T-cell (primary cell): ENCODE results near the gene B3GNT7. TPM values are rescaled to one million over a fixed set of nuclear protein-coding genes. Genes with fewer than 3 reads are reported as not detected.
A peak's percentile ranks its signal among the peaks of the same experiment; 100 is the strongest.

Source experiments
- ATAC-seq, 4 experiments: fragments of 200-7000 bp in 3 of 4; fragments of 150-1000 bp in 1 of 4; cut with Tn5 transposase; replicated peaks in 1 of 4; 1 replicate in 3 of 4; 2 replicates in 1 of 4; pipeline ENCODE4 v1.10.0; 2021; ENCODE audit warnings: moderate library complexity in 3 of 4, mild to moderate bottlenecking in 2 of 4, moderate number of reproducible peaks in 1 of 4
- CTCF ChIA-PET, 2 donors: fragments of 300-600 bp; sonication (Branson Sonifier 250); formaldehyde crosslinking; loops; one replicate each; lab custom pipeline; 2022; ENCODE audit warnings: antibody characterized with exemption in 2 of 2; lab: Charles Lee
- POLR2A ChIA-PET, 2 donors: fragments of 300-600 bp; sonication (Branson Sonifier 250); formaldehyde crosslinking; loops; one replicate each; lab custom pipeline; 2022; ENCODE audit warnings: antibody characterized with exemption in 2 of 2; lab: Charles Lee
- DNase-seq, 35 experiments: peaks; one replicate each; pipeline versions ENCODE4 v3.0.0 to v3.0.0-alpha.2; 2013 to 2023
- H3K27ac ChIP-seq: one replicate; pipeline ENCODE4 v1.5.1; 2013; ENCODE audit warnings: low read length
- H3K27me3 ChIP-seq, 2 experiments: replicated peaks in 1 of 2; 1 replicate in 1 of 2; 2 replicates in 1 of 2; pipeline versions ENCODE4 v1.6.1 to v1.7.0; 2013; ENCODE audit warnings: low read length in 1 of 2, mixed read lengths in 1 of 2; ENCODE audit not compliant: control insufficient read depth in 2 of 2, insufficient read depth in 2 of 2; ENCODE audit errors: extremely low read depth in 1 of 2
- H3K36me3 ChIP-seq, 2 donors: 1 replicate in 1 of 2; 2 replicates in 1 of 2; pipeline versions ENCODE4 v1.6.1 to v1.7.0; 2013; ENCODE audit warnings: low read length in 1 of 2; ENCODE audit not compliant: control insufficient read depth in 2 of 2, insufficient read depth in 1 of 2; ENCODE audit errors: extremely low read depth in 1 of 2
- H3K4me1 ChIP-seq, 2 experiments: 1 replicate in 1 of 2; 2 replicates in 1 of 2; pipeline versions ENCODE4 v1.6.1 to v1.7.0; 2013; ENCODE audit warnings: low read length in 2 of 2, mixed read lengths in 1 of 2; ENCODE audit not compliant: insufficient read depth in 2 of 2, control insufficient read depth in 1 of 2; ENCODE audit errors: extremely low read depth in 1 of 2
- H3K4me3 ChIP-seq, 2 donors: 1 replicate in 1 of 2; 2 replicates in 1 of 2; pipeline versions ENCODE4 v1.5.1 to v1.7.0; 2013; ENCODE audit warnings: mild to moderate bottlenecking in 2 of 2, low read length in 1 of 2, moderate library complexity in 1 of 2; ENCODE audit not compliant: control insufficient read depth in 1 of 2; ENCODE audit errors: extremely low read depth in 1 of 2
- H3K9me3 ChIP-seq: 2 replicates; pipeline ENCODE4 v1.7.0; 2013
- H3K27ac Mint-ChIP-seq, 2 donors: one replicate each; pipeline ENCODE4 v1.8.0; 2020 to 2021; ENCODE audit warnings: mild to moderate bottlenecking in 2 of 2, mixed read lengths in 2 of 2
- H3K27me3 Mint-ChIP-seq, 2 donors: one replicate each; pipeline ENCODE4 v1.8.0; 2021 to 2022; ENCODE audit warnings: mixed read lengths in 2 of 2
- H3K36me3 Mint-ChIP-seq: one replicate; pipeline ENCODE4 v1.8.0; 2021; ENCODE audit warnings: mixed read lengths
- H3K4me1 Mint-ChIP-seq, 3 donors: one replicate each; pipeline ENCODE4 v1.8.0; 2020 to 2022; ENCODE audit warnings: mixed read lengths in 3 of 3, mild to moderate bottlenecking in 1 of 3
- H3K4me3 Mint-ChIP-seq, 3 donors: one replicate each; pipeline ENCODE4 v1.8.0; 2020 to 2022; ENCODE audit warnings: mild to moderate bottlenecking in 3 of 3, mixed read lengths in 3 of 3, moderate library complexity in 3 of 3
- H3K9me3 Mint-ChIP-seq, 3 donors: one replicate each; pipeline ENCODE4 v1.8.0; 2020 to 2022; ENCODE audit warnings: mixed read lengths in 3 of 3
- WGBS: methylation state at CpG from one replicate; pipeline ENCODE4 v1.1.5; 2013; ENCODE audit warnings: missing lambda C conversion rate; ENCODE audit not compliant: insufficient coverage; 5-methylcytosine and 5-hydroxymethylcytosine counted together
- total RNA-seq, 35 experiments: library from RNA in 6 of 35; stranded (reverse) in 6 of 35; fragments of 120-200 nt in 1 of 35; gene quantifications; one replicate each; pipeline versions ENCODE4 v1.2.1 to v1.2.4 and lab custom pipeline; 2013 to 2026

The B3GNT7 gene
- total RNA-seq, 5 donors from 2014 or later (not counting 1 experiment from before 2014, with no cell fraction given): 0.30 to 2.0 (median 0.68) TPM

GRCh38 chr2:231394211-231395141 lies 1.0 kb upstream of the B3GNT7 start:
- ATAC-seq (no peak), DNase-seq (peak in 3 of 35 experiments; percentile 14 to 28 (median 19))
- no peaks in the 10 kb centered on the region for H3K9me3 ChIP-seq
- peak overlapping the region in 1 of 2 donors; percentile 17 for H3K4me3 ChIP-seq
- peak overlapping the region; percentile 58 for H3K27ac ChIP-seq
- peaks cover 12 to 33% (median 15%) of the 10 kb centered on the region in 3 donors for H3K4me1 Mint-ChIP-seq
- ChIA-PET CTCF (no interaction called here), POLR2A (no interaction called here)
- no peaks in the 10 kb centered on the region for H3K36me3 ChIP-seq
- H3K27ac Mint-ChIP-seq: peak overlapping the region; percentile 22 to 71
- H3K27me3 ChIP-seq: peaks cover 0 to 69% of the 10 kb centered on the region in 2 experiments
- peaks cover 0 to 31% of the 10 kb centered on the region in 2 experiments for H3K4me1 ChIP-seq
- peaks cover 41 to 53% of the 10 kb centered on the region in 2 donors for H3K27me3 Mint-ChIP-seq
- H3K4me3 Mint-ChIP-seq: peak overlapping the region; percentile 50 to 75 (median 75)
- no peaks in the 10 kb centered on the region for H3K36me3 Mint-ChIP-seq
- WGBS: 86% methylated on average over 10 of the region's 13 CpGs
- H3K9me3 Mint-ChIP-seq: no peaks in the 10 kb centered on the region

- ChIA-PET CTCF (no interaction called here), POLR2A (no interaction called here)
- Histone ChIP-seq H3K27ac (no peak overlapping the region), H3K9me3 (no peaks in the 10 kb centered on the region), H3K4me3 (no peak overlapping the region), H3K36me3 (no peaks in the 10 kb centered on the region), H3K27me3 (peaks cover 0 to 61% of the 10 kb centered on the region in 2 experiments), H3K4me1 (peaks cover 0 to 31% of the 10 kb centered on the region in 2 experiments)
- DNase-seq (no peak), ATAC-seq (no peak)
- no peaks in the 10 kb centered on the region for H3K36me3 Mint-ChIP-seq
- H3K27ac Mint-ChIP-seq: no peak overlapping the region
- H3K4me1 Mint-ChIP-seq: peaks cover 12 to 33% (median 15%) of the 10 kb centered on the region in 3 donors
- peaks cover 41 to 47% of the 10 kb centered on the region in 2 donors for H3K27me3 Mint-ChIP-seq
- peak overlapping the region; percentile 28 to 44 (median 42) for H3K4me3 Mint-ChIP-seq
- WGBS: 19% methylated on average over 40 of the region's 41 CpGs
- no peaks in the 10 kb centered on the region for H3K9me3 Mint-ChIP-seq
Measured at GRCh38 chr2:231396058-231396821, 730 bp downstream of the B3GNT7 start.

- Mint-ChIP-seq H3K36me3 (no peaks in the 10 kb centered on the region), H3K27ac (no peak overlapping the region), H3K27me3 (peaks cover 41 to 43% of the 10 kb centered on the region in 2 donors), H3K4me1 (peaks cover 12 to 28% (median 15%) of the 10 kb centered on the region in 3 donors), H3K4me3 (peak overlapping the region; percentile 11 to 45 (median 42)), H3K9me3 (no peaks in the 10 kb centered on the region)
- Histone ChIP-seq H3K36me3 (no peaks in the 10 kb centered on the region), H3K9me3 (no peaks in the 10 kb centered on the region), H3K4me1 (peaks cover 0 to 31% of the 10 kb centered on the region in 2 experiments), H3K27ac (no peak overlapping the region), H3K4me3 (no peak overlapping the region), H3K27me3 (peaks cover 0 to 54% of the 10 kb centered on the region in 2 experiments)
- ATAC-seq (no peak), DNase-seq (no peak)
- ChIA-PET CTCF (interaction anchor here in 1 of 2 donors (0.6 kb wide), 1 partner anchor 588 kb away, joined by 3 read pairs; no protein-coding TSS in a partner anchor), POLR2A (no interaction called here)
- WGBS: 79% methylated on average over 17 of the region's 22 CpGs
Measured at GRCh38 chr2:231397011-231397927, 1.8 kb downstream of the B3GNT7 start.

- WGBS: 94% methylated on average over 28 of the region's 28 CpGs
- H3K4me1 Mint-ChIP-seq: peaks cover 12 to 27% (median 15%) of the 10 kb centered on the region in 3 donors
- ChIA-PET POLR2A (interaction anchor here in 1 of 2 donors (0.7 kb wide), 1 partner anchor 228 kb away, joined by 4 read pairs; no protein-coding TSS in a partner anchor), CTCF (interaction anchor here in 1 of 2 donors (0.6 kb wide), 1 partner anchor 588 kb away, joined by 3 read pairs; no protein-coding TSS in a partner anchor)
- H3K4me1 ChIP-seq: peaks cover 0 to 29% of the 10 kb centered on the region in 2 experiments
- H3K27me3 ChIP-seq: peaks cover 0 to 51% of the 10 kb centered on the region in 2 experiments
- H3K9me3 ChIP-seq: no peaks in the 10 kb centered on the region
- no peak for DNase-seq
- no peaks in the 10 kb centered on the region for H3K36me3 Mint-ChIP-seq
- no peak for ATAC-seq
- no peak overlapping the region for H3K27ac ChIP-seq
- no peak overlapping the region for H3K4me3 Mint-ChIP-seq
- H3K36me3 ChIP-seq: no peaks in the 10 kb centered on the region
- H3K4me3 ChIP-seq: no peak overlapping the region
- peaks cover 39 to 41% of the 10 kb centered on the region in 2 donors for H3K27me3 Mint-ChIP-seq
- H3K9me3 Mint-ChIP-seq: no peaks in the 10 kb centered on the region
- H3K27ac Mint-ChIP-seq: no peak overlapping the region
Measured at GRCh38 chr2:231397928-231398294, 2.4 kb downstream of the B3GNT7 start.

- H3K36me3 ChIP-seq: no peaks in the 10 kb centered on the region
- DNase-seq (no peak), ATAC-seq (no peak)
- WGBS: 91% methylated on average over 27 of the region's 27 CpGs
- peaks cover 8 to 21% (median 10%) of the 10 kb centered on the region in 3 donors for H3K4me1 Mint-ChIP-seq
- no peak overlapping the region for H3K4me3 Mint-ChIP-seq
- no peaks in the 10 kb centered on the region for H3K9me3 ChIP-seq
- no peak overlapping the region for H3K4me3 ChIP-seq
- H3K27ac Mint-ChIP-seq: no peak overlapping the region
- CTCF ChIA-PET: no interaction called here
- no peaks in the 10 kb centered on the region for H3K36me3 Mint-ChIP-seq
- H3K27me3 Mint-ChIP-seq: peaks cover 33 to 35% of the 10 kb centered on the region in 2 donors
- POLR2A ChIA-PET: interaction anchor here in 1 of 2 donors (0.7 kb wide), 1 partner anchor 228 kb away, joined by 4 read pairs; no protein-coding TSS in a partner anchor
- H3K9me3 Mint-ChIP-seq: no peaks in the 10 kb centered on the region
- peaks cover 0 to 47% of the 10 kb centered on the region in 2 experiments for H3K27me3 ChIP-seq
- no peak overlapping the region for H3K27ac ChIP-seq
- H3K4me1 ChIP-seq: peaks cover 0 to 22% of the 10 kb centered on the region in 2 experiments
Measured at GRCh38 chr2:231398585-231398984, 3.1 kb downstream of the B3GNT7 start.
